ENCODE measurements around the gene UBE2N.

DNA sequence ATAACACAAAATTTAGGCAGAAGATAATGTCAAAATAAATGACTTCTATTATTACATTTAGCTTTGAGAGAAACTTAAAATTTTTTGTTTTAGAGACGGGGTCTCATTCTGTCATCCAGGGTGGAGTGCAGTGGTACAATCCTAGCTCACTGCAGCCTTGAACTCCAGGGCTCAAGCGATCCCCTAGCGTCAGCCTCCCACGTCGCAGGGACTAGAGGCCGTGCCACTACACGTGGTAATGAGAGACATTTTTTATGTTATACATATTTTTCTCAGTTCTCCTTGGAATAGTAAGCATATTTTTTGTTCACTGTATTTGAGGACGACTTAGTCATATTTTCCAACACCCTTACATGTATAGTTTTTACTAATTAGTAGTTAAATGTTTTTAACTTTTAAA lies 85.5 kb downstream of the UBE2N start:
- TF ChIP-seq, protein P1, sequence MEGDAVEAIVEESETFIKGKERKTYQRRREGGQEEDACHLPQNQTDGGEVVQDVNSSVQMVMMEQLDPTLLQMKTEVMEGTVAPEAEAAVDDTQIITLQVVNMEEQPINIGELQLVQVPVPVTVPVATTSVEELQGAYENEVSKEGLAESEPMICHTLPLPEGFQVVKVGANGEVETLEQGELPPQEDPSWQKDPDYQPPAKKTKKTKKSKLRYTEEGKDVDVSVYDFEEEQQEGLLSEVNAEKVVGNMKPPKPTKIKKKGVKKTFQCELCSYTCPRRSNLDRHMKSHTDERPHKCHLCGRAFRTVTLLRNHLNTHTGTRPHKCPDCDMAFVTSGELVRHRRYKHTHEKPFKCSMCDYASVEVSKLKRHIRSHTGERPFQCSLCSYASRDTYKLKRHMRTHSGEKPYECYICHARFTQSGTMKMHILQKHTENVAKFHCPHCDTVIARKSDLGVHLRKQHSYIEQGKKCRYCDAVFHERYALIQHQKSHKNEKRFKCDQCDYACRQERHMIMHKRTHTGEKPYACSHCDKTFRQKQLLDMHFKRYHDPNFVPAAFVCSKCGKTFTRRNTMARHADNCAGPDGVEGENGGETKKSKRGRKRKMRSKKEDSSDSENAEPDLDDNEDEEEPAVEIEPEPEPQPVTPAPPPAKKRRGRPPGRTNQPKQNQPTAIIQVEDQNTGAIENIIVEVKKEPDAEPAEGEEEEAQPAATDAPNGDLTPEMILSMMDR (IDR thresholded peaks at IDR 0.05) = no peak
- TF ChIP-seq EZH2phosphoT487 (IDR thresholded peaks at IDR 0.05) = no peak
- TF ChIP-seq EZH2 (IDR thresholded peaks at IDR 0.05) = no peak
